ENCODE data around the gene TNIP1. TPM values are rescaled to one million over a fixed set of nuclear protein-coding genes. Genes with fewer than 3 reads are reported as not detected.

TNIP1 gene
- total RNA-seq, 4 donors from 2014 or later, result 112 to 228 (median 188) TPM

DNA sequence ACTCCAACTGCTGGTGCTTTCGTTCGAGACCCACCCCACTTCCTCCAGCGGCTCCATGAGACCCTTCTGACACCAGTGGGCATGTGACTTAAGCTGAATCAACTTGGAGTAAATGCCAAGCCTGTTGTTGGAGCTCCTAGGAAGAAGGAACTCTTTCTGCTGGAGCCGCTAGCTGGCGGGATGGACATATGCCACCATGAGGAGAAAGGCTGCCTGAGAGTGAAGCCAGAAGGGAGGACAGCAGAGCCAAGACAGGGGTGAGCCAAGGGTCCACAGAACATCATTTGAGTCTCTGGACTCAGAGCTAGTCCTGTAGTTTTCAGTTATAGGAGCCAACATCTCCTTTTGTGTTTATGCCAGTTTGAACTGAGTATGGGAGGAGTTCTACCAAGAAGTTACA is 40.8 kb upstream of the TNIP1 start:
- Histone ChIP-seq H3K27me3 (no peaks in the 10 kb centered on the region), H3K4me3 (no peak overlapping the region), H3K9me3 (no peaks in the 10 kb centered on the region), H3K36me3 (peaks cover 0 to 59% of the 10 kb centered on the region in 2 donors), H3K4me1 (peaks cover 30 to 50% of the 10 kb centered on the region in 2 donors), H3K27ac (peak overlapping the region; percentile 31 to 91 (median 88))
- intact Hi-C loops (cut with DNase I; ENCODE audit: low total_unique reads), result no loop called here
- in situ Hi-C loops (cut with MboI; ENCODE audit: low sequenced_read_pairs in 4 of 4), result loop anchor here in 3 of 4 donors (5.0 to 10.0 kb wide), 2 partner anchors 41 to 113 kb away; no protein-coding TSS in a partner anchor
- TF ChIP-seq POLR2A (IDR thresholded peaks at IDR 0.05), result no peak
- TF ChIP-seq, protein P1, sequence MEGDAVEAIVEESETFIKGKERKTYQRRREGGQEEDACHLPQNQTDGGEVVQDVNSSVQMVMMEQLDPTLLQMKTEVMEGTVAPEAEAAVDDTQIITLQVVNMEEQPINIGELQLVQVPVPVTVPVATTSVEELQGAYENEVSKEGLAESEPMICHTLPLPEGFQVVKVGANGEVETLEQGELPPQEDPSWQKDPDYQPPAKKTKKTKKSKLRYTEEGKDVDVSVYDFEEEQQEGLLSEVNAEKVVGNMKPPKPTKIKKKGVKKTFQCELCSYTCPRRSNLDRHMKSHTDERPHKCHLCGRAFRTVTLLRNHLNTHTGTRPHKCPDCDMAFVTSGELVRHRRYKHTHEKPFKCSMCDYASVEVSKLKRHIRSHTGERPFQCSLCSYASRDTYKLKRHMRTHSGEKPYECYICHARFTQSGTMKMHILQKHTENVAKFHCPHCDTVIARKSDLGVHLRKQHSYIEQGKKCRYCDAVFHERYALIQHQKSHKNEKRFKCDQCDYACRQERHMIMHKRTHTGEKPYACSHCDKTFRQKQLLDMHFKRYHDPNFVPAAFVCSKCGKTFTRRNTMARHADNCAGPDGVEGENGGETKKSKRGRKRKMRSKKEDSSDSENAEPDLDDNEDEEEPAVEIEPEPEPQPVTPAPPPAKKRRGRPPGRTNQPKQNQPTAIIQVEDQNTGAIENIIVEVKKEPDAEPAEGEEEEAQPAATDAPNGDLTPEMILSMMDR (IDR thresholded peaks at IDR 0.05 in 4 of 5, conservative IDR thresholded peaks at IDR 0.05 in 1 of 5), result no peak
- ATAC-seq, result no peak
- peak in 1 of 2 donors; percentile 69 for DNase-seq

DNA sequence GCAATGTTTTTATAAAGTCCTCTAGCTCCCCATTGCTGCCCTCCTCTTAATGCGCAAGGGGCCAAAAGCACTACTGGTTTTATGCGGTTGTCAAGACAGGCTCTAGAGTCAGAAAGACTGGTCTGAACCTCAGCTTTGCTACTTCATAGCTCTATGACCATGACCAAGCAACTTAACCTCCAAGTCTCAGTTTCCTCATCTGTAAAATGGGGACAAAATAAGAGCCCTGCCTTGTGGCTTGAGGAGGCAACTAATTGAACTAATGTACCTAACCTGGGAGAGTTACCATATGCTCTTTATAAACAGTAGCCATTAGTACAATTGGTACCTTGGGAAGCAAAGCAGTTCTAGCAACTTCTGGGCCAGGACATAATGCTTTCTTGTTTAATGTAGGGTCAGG is 40.3 kb upstream of the TNIP1 start:
- Histone ChIP-seq H3K36me3 (peaks cover 0 to 60% of the 10 kb centered on the region in 2 donors), H3K4me1 (peaks cover 24 to 48% of the 10 kb centered on the region in 2 donors), H3K4me3 (no peak overlapping the region), H3K27ac (peak overlapping the region in 3 of 4 donors; percentile 84 to 91 (median 91)), H3K27me3 (no peaks in the 10 kb centered on the region), H3K9me3 (no peaks in the 10 kb centered on the region)
- DNase-seq (no peak), ATAC-seq (no peak)
- TF ChIP-seq POLR2A (IDR thresholded peaks at IDR 0.05), result no peak
- TF ChIP-seq, protein P1 (IDR thresholded peaks at IDR 0.05 in 4 of 5, conservative IDR thresholded peaks at IDR 0.05 in 1 of 5), result no peak
- intact Hi-C loops (cut with DNase I; ENCODE audit: low total_unique reads) (no loop called here), in situ Hi-C loops (cut with MboI; ENCODE audit: low sequenced_read_pairs in 4 of 4) (loop anchor here in 3 of 4 donors (5.0 to 10.0 kb wide), 2 partner anchors 41 to 114 kb away; no protein-coding TSS in a partner anchor)

GRCh38 chr5:151118913-151119575 is 38.2 kb upstream of the TNIP1 start:
- TF ChIP-seq POLR2A (IDR thresholded peaks at IDR 0.05), result no peak
- TF ChIP-seq, protein P1 (IDR thresholded peaks at IDR 0.05 in 4 of 5, conservative IDR thresholded peaks at IDR 0.05 in 1 of 5), result no peak
- Histone ChIP-seq H3K9me3 (no peaks in the 10 kb centered on the region), H3K27me3 (no peaks in the 10 kb centered on the region), H3K4me3 (no peak overlapping the region), H3K4me1 (peaks cover 18 to 36% of the 10 kb centered on the region in 2 donors), H3K27ac (peak overlapping the region in 2 of 4 donors; percentile 37 to 91), H3K36me3 (peaks cover 0 to 60% of the 10 kb centered on the region in 2 donors)
- in situ Hi-C loops (cut with MboI; ENCODE audit: low sequenced_read_pairs in 4 of 4) (loop anchor here in 3 of 4 donors (5.0 kb wide), 2 partner anchors 67 to 117 kb away; no protein-coding TSS in a partner anchor), intact Hi-C loops (cut with DNase I; ENCODE audit: low total_unique reads) (loop anchor here (10.0 kb wide), 1 partner anchor 334 kb away; no protein-coding TSS in a partner anchor)
- DNase-seq (no peak), ATAC-seq (no peak)

- Histone ChIP-seq H3K4me3 (no peak overlapping the region), H3K36me3 (peaks cover 0 to 33% of the 10 kb centered on the region in 2 donors), H3K27ac (peak overlapping the region; percentile 10 to 32 (median 28)), H3K9me3 (no peaks in the 10 kb centered on the region), H3K27me3 (no peaks in the 10 kb centered on the region), H3K4me1 (peaks cover 15 to 20% of the 10 kb centered on the region in 2 donors)
- DNase-seq, result peak; percentile 50 to 71
- intact Hi-C loops (cut with DNase I; ENCODE audit: low total_unique reads), result loop anchor here (1.0 to 10.0 kb wide), 3 partner anchors 64 to 331 kb away; no protein-coding TSS in a partner anchor
- TF ChIP-seq, protein P1 (IDR thresholded peaks at IDR 0.05 in 4 of 5, conservative IDR thresholded peaks at IDR 0.05 in 1 of 5), result peak; percentile 95 to 99 (median 96)
- no peak for TF ChIP-seq POLR2A (IDR thresholded peaks at IDR 0.05)
- ATAC-seq, result peak; percentile 54 to 59
- in situ Hi-C loops (cut with MboI; ENCODE audit: low sequenced_read_pairs in 4 of 4), result loop anchor here in 3 of 4 donors (5.0 kb wide), 2 partner anchors 63 to 113 kb away; no protein-coding TSS in a partner anchor
These were observed 34.6 kb upstream of the TNIP1 start for GRCh38 chr5:151115272-151115905.

Data from gastrocnemius medialis (tissue), 4 donors.